Heart right ventricle (tissue), 16 donors: ENCODE measurements around the gene GRIK5. TPM values are rescaled to one million over a fixed set of nuclear protein-coding genes. Genes with fewer than 3 reads are reported as not detected.

Experiments used
- ATAC-seq, 8 donors: fragments of 200-7000 bp; cut with Tn5 transposase; one replicate each; pipeline ENCODE4 v1.9.1; 2020; ENCODE audit warnings: mild to moderate bottlenecking in 8 of 8, moderate library complexity in 8 of 8, moderate number of reproducible peaks in 1 of 8
- DNase-seq, 2 donors: peaks; one replicate each; pipeline ENCODE4 v3.0.0-alpha.2; 2020
- H3K27ac ChIP-seq, 10 donors: fragments of 200-600 bp; sonication (generic) in 2 of 10; one replicate each; pipeline versions ENCODE4 v1.5.0 to v1.8.0; 2020 to 2022; ENCODE audit warnings: mild to moderate bottlenecking in 3 of 10
- H3K27me3 ChIP-seq, 7 donors: fragments of 200-600 bp; one replicate each; pipeline ENCODE4 v1.8.0; 2021 to 2022; ENCODE audit warnings: mild to moderate bottlenecking in 2 of 7
- H3K36me3 ChIP-seq, 9 donors: fragments of 200-600 bp; sonication (generic) in 1 of 9; one replicate each; pipeline versions ENCODE4 v1.5.0 to v1.8.0; 2020 to 2022; ENCODE audit warnings: mild to moderate bottlenecking in 2 of 9
- H3K4me1 ChIP-seq, 9 donors: fragments of 200-600 bp; sonication (generic) in 1 of 9; one replicate each; pipeline versions ENCODE4 v1.5.0 to v1.8.0; 2020 to 2022; ENCODE audit warnings: mild to moderate bottlenecking in 4 of 9
- H3K4me3 ChIP-seq, 10 donors: fragments of 200-600 bp; sonication (generic) in 2 of 10; one replicate each; pipeline versions ENCODE4 v1.5.0 to v1.8.0; 2020 to 2022; ENCODE audit warnings: mild to moderate bottlenecking in 7 of 10, moderate library complexity in 2 of 10
- H3K9me3 ChIP-seq, 11 donors: fragments of 200-600 bp in 10 of 11; sonication (generic) in 2 of 11; one replicate each; pipeline versions ENCODE4 v1.5.0 to v1.8.0; 2013 to 2022; ENCODE audit warnings: mild to moderate bottlenecking in 2 of 11, control low read depth in 1 of 11, moderate library complexity in 1 of 11
- CTCF ChIP-seq, 9 donors: fragments of 200-600 bp; sonication (generic) in 2 of 9; IDR thresholded peaks; one replicate each; pipeline versions ENCODE4 v1.5.0 to v1.8.0; 2021 to 2022; ENCODE audit warnings: antibody characterized with exemption in 9 of 9, mild to moderate bottlenecking in 5 of 9, moderate library complexity in 1 of 9
- WGBS, 2 donors: extraction: QIAGEN DNeasy Blood & Tissue Kit; methylation state at CpG; one replicate each; pipeline ENCODE4 v1.1.7; 2013; ENCODE audit warnings: inconsistent platforms in 1 of 2; 5-methylcytosine and 5-hydroxymethylcytosine counted together
- intact Hi-C, 10 donors: fragments of 100-400 bp; cut with DNase I; formaldehyde crosslinking; loops; one replicate each; pipeline versions ENCODE4 v1.11.1 to v1.14.2; 2022
- polyA plus RNA-seq, 2 donors: library from polyadenylated mRNA; stranded (reverse); fragments of 200-250 nt; gene quantifications; one replicate each; pipeline ENCODE4 v1.2.3, GENCODE V29; 2013
- total RNA-seq, 10 donors: library from RNA; stranded (reverse); fragmentation: NEBNext Ultra II Directional in 3 of 10; extraction: Animal tissue kit (Norgen Biotek cat#: 25700) in 3 of 10; gene quantifications; one replicate each; pipeline versions ENCODE4 v1.2.1 to v1.2.4, GENCODE V29; 2021 to 2023
- donor health status: Arrhythmogenic right ventricular cardiomyopathy.
- donor health status: ischemic (EF 13 %, LVEDD 7.1; RV severe dilation, severe dysfunction).
- donor health status: healthy with polysubstance abuse.
- donor health status: DM: no; HTN: yes; CAD: no.
- donor health status: DM: no; HTN: no; CAD: no.
- donor health status: ischemic (EF 25% LVEDD 6.9; RV normal size, moderate dysfunction).
- donor health status: ischemic (EF 25% LVEDD 5.7; RV mildly dilated, moderate dysfunction).
- donor health status: healthy.
- donor health status: DM: yes; HTN: yes; CAD: no.
- donor health status: Ischemic cardiomyopathy.
- donor health status: ischemic (EF 35%, LVEDD 5.7; RV mildly dilated, moderate dysfunction).
- donor health status: nonischemic (EF 11% LVEDD 7.7; RV severe dilation, severe dysfunction).
- donor health status: DM: yes; HTN: yes; CAD: no.
- donor health status: PGD.
- donor health status: ischemic (EF 29% LVEDD 5.4; RV normal size, mild dysfunction).
- donor health status: nonischemic (EF 23%, LVEDD 6.1; RV moderate dilation, normal function).

GRIK5 gene
- total and polyA plus RNA-seq, 12 donors, result 0.35 to 9.3 (median 2.9) TPM

GRCh38 chr19:42033413-42033812 lies 36.6 kb downstream of the GRIK5 start:
- WGBS, 2 donors, result 79 to 81% methylated on average over 5 of the region's 5 CpGs
- ATAC-seq (no peak), DNase-seq (no peak)
- H3K4me1 ChIP-seq, result peaks cover 3 to 21% (median 13%) of the 10 kb centered on the region in 9 donors
- H3K27me3 ChIP-seq, result no peaks in the 10 kb centered on the region
- no peak overlapping the region for H3K4me3 ChIP-seq
- intact Hi-C loops, result loop anchor here in 2 of 10 donors (5.0 kb wide), 1 partner anchor 36 kb away; no protein-coding TSS in a partner anchor
- no peaks in the 10 kb centered on the region for H3K36me3 ChIP-seq
- H3K9me3 ChIP-seq, result no peaks in the 10 kb centered on the region
- no peak overlapping the region for H3K27ac ChIP-seq
- TF ChIP-seq CTCF (IDR thresholded peaks at IDR 0.05), result no peak

- DNase-seq, result no peak
- no peak for ATAC-seq
- whole genome bisulfite sequencing, 2 donors, result 60 to 69% methylated on average over 5 of the region's 5 CpGs
These were observed 37.6 kb downstream of the GRIK5 start for GRCh38 chr19:42032431-42032830.

GRCh38 chr19:42030645-42031440 lies 39.2 kb downstream of the GRIK5 start:
- H3K4me1 ChIP-seq, result peaks cover 0 to 5% (median 0%) of the 10 kb centered on the region in 9 donors
- no peaks in the 10 kb centered on the region for H3K27me3 ChIP-seq
- no peak for TF ChIP-seq CTCF (IDR thresholded peaks at IDR 0.05)
- H3K27ac ChIP-seq, result no peak overlapping the region
- 86 to 88% methylated on average over 7 of the region's 7 CpGs for WGBS, 2 donors
- DNase-seq, result no peak
- no peak overlapping the region for H3K4me3 ChIP-seq
- intact Hi-C loops, result loop anchor here in 2 of 10 donors (5.0 kb wide), 1 partner anchor 34 kb away; no protein-coding TSS in a partner anchor
- ATAC-seq, result no peak
- H3K9me3 ChIP-seq, result no peaks in the 10 kb centered on the region
- no peaks in the 10 kb centered on the region for H3K36me3 ChIP-seq

More at GRCh38 chr19:42032431-42032830, 37.6 kb downstream of the GRIK5 start:
- H3K27ac ChIP-seq, result no peak overlapping the region
- peaks cover 0 to 11% (median 4%) of the 10 kb centered on the region in 9 donors for H3K4me1 ChIP-seq
- no peaks in the 10 kb centered on the region for H3K27me3 ChIP-seq
- TF ChIP-seq CTCF (IDR thresholded peaks at IDR 0.05), result no peak
- H3K4me3 ChIP-seq, result no peak overlapping the region
- H3K36me3 ChIP-seq, result no peaks in the 10 kb centered on the region
- intact Hi-C loops, result loop anchor here in 2 of 10 donors (5.0 kb wide), 1 partner anchor 35 kb away; no protein-coding TSS in a partner anchor
- no peaks in the 10 kb centered on the region for H3K9me3 ChIP-seq

- WGBS, 2 donors, result 57 to 62% methylated on average over 8 of the region's 8 CpGs
- ATAC-seq, result no peak
- no peak for DNase-seq
- Histone ChIP-seq H3K27me3 (no peaks in the 10 kb centered on the region), H3K36me3 (no peaks in the 10 kb centered on the region), H3K27ac (no peak overlapping the region), H3K9me3 (no peaks in the 10 kb centered on the region), H3K4me1 (peaks cover 0 to 22% (median 9%) of the 10 kb centered on the region in 9 donors), H3K4me3 (no peak overlapping the region)
- peak in 7 of 9 donors; percentile 20 to 42 (median 38) for TF ChIP-seq CTCF (IDR thresholded peaks at IDR 0.05)
- intact Hi-C loops, result no loop called here
These were observed 41.4 kb downstream of the GRIK5 start for GRCh38 chr19:42028304-42029216.
